Neural cell (in vitro differentiated cells): Measurements from ENCODE around the gene ATP5PD.

ENCODE experiments used
- CTCF ChIP-seq: fragments of 450-650 bp; IDR thresholded peaks from 2 replicates; pipeline ENCODE4 v1.5.1; 2014; ENCODE audit warnings: antibody characterized with exemption, mild to moderate bottlenecking, moderate library complexity; ENCODE audit not compliant: poor library complexity, severe bottlenecking
- EZH2 ChIP-seq: fragments of 200-600, 300-800 bp; shearing (Covaris generic), sonication (generic); IDR thresholded peaks from 2 replicates; pipeline ENCODE4 v1.6.1; 2014; ENCODE audit warnings: antibody characterized with exemption, low read length, borderline replicate concordance, mild to moderate bottlenecking; ENCODE audit not compliant: insufficient read depth, poor library complexity, severe bottlenecking

DNA sequence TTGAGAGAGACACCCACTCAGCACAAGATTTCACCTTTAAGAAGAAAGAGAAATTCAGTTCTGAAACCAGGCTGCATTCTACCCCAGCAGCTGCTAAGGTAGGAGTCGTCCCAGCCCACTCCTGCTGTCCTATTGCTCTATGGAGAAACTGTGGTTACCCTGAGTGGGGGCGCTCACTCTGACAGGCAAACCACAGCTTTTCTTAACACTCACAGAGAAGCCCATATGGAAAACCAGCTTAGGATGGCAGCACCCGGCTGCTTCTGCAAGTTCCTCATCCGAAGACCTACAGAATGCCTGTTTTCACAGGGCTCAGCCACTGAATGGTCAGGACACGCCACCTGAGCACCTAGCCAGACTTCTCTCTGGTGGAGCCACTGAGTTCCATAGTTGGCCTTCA lies 7.5 kb downstream of the ATP5PD start:
- no peak for TF ChIP-seq CTCF
- no peak for TF ChIP-seq EZH2
